ENCODE results near the gene FOXA3.
"Not testable (repeated sequence)": the region's sequence is repeated elsewhere in the genome, so short reads cannot be mapped to it uniquely, and the experiment has no call there.

FOXA3 gene

GRCh38 chr19:45860359-45861259 is 3.5 kb upstream of the FOXA3 start:
- no peak for TF ChIP-seq CTCF (conservative IDR thresholded peaks at IDR 0.05)
- TF ChIP-seq ZFX (IDR thresholded peaks at IDR 0.05): no peak
- H3K27ac ChIP-seq: peak overlapping the region; percentile 24; the same call in 1 of the 2 replicates

GRCh38 chr19:45862271-45862563 is 1.9 kb upstream of the FOXA3 start:
- TF ChIP-seq CTCF (conservative IDR thresholded peaks at IDR 0.05) (no peak), ZFX (IDR thresholded peaks at IDR 0.05) (no peak)

GRCh38 chr19:45862564-45863334 is 1.4 kb upstream of the FOXA3 start, which contains the start of gene SYMPK:
SYMPK (minus strand) TSS chr19:45863147; CDS start chr19:45854495, 8,652 bp downstream.
- H3K27ac ChIP-seq: peak within 1 kb of the TSS; percentile 94
- TF ChIP-seq ZFX (IDR thresholded peaks at IDR 0.05) (no peak), CTCF (conservative IDR thresholded peaks at IDR 0.05) (no peak)

More at GRCh38 chr19:45862271-45862563, 1.9 kb upstream of the FOXA3 start:
- H3K27ac ChIP-seq: peak overlapping the region; percentile 94

GRCh38 chr19:45863335-45863839 is 739 bp upstream of the FOXA3 start:
- TF ChIP-seq ZFX (IDR thresholded peaks at IDR 0.05): no peak
- peak overlapping the region; percentile 94; the same call in 1 of the 2 replicates for H3K27ac ChIP-seq

- H3K27ac ChIP-seq: no peak overlapping the region
- TF ChIP-seq CTCF (conservative IDR thresholded peaks at IDR 0.05) (no peak), ZFX (IDR thresholded peaks at IDR 0.05) (no peak)
These were observed 530 bp downstream of the FOXA3 start for GRCh38 chr19:45864629-45865082.

GRCh38 chr19:45865269-45865948 is 1.3 kb downstream of the FOXA3 start:
- H3K27ac ChIP-seq: no peak overlapping the region
- no peak for TF ChIP-seq CTCF (conservative IDR thresholded peaks at IDR 0.05)
- no peak for TF ChIP-seq ZFX (IDR thresholded peaks at IDR 0.05)

GRCh38 chr19:45866400-45867176 is 2.5 kb downstream of the FOXA3 start:
- H3K27ac ChIP-seq: no peak overlapping the region
- TF ChIP-seq CTCF (conservative IDR thresholded peaks at IDR 0.05): no peak
- no peak for TF ChIP-seq ZFX (IDR thresholded peaks at IDR 0.05)

GRCh38 chr19:45867241-45867640 is 3.1 kb downstream of the FOXA3 start:
- H3K27ac ChIP-seq: not testable (repeated sequence)

All from C4-2B (cell line).